Measurements from ENCODE around the gene LAGE3. TPM values are rescaled to one million over a fixed set of nuclear protein-coding genes. Genes with fewer than 3 reads are reported as not detected.
A peak's percentile ranks its signal among the peaks of the same experiment; 100 is the strongest.

Gene LAGE3
- total and polyA plus RNA-seq, 10 of the 15 experiments (the other 5 are each of a cell fraction or from before 2014, with no cell fraction given): 5.3 to 63.7 (median 19.7) TPM

- TF ChIP-seq ZNF592 (IDR thresholded peaks at IDR 0.05) (no peak), GABPA (IDR thresholded peaks at IDR 0.05; ENCODE audit: low read depth) (no peak), PML (IDR thresholded peaks at IDR 0.05; ENCODE audit: low read length) (no peak), HDGF (IDR thresholded peaks at IDR 0.05) (no peak), POU2F2 (IDR thresholded peaks at IDR 0.05; ENCODE audit: borderline replicate concordance, low read depth, low read length) (no peak), HDAC2 (IDR thresholded peaks at IDR 0.05) (no peak), NR2C2 (IDR thresholded peaks at IDR 0.05; ENCODE audit: borderline replicate concordance, control insufficient read depth, insufficient read length, low read depth) (no peak), RCOR1 (conservative IDR thresholded peaks at IDR 0.05; ENCODE audit: low read depth, low read length) (no peak), ATF3 (IDR thresholded peaks at IDR 0.05; ENCODE audit: borderline replicate concordance, extremely low read depth, low read depth, low read length) (no peak), IKZF2 (IDR thresholded peaks at IDR 0.05) (peak in 1 of 2 experiments; percentile 31; a peak in 1 of 4 replicates), BCLAF1 (IDR thresholded peaks at IDR 0.05) (no peak), ASH2L (IDR thresholded peaks at IDR 0.05; ENCODE audit: borderline replicate concordance, low read depth) (no peak), TCF12 (IDR thresholded peaks at IDR 0.05; ENCODE audit: low read depth, low read length) (no peak)
- TF ChIP-seq, protein P1, sequence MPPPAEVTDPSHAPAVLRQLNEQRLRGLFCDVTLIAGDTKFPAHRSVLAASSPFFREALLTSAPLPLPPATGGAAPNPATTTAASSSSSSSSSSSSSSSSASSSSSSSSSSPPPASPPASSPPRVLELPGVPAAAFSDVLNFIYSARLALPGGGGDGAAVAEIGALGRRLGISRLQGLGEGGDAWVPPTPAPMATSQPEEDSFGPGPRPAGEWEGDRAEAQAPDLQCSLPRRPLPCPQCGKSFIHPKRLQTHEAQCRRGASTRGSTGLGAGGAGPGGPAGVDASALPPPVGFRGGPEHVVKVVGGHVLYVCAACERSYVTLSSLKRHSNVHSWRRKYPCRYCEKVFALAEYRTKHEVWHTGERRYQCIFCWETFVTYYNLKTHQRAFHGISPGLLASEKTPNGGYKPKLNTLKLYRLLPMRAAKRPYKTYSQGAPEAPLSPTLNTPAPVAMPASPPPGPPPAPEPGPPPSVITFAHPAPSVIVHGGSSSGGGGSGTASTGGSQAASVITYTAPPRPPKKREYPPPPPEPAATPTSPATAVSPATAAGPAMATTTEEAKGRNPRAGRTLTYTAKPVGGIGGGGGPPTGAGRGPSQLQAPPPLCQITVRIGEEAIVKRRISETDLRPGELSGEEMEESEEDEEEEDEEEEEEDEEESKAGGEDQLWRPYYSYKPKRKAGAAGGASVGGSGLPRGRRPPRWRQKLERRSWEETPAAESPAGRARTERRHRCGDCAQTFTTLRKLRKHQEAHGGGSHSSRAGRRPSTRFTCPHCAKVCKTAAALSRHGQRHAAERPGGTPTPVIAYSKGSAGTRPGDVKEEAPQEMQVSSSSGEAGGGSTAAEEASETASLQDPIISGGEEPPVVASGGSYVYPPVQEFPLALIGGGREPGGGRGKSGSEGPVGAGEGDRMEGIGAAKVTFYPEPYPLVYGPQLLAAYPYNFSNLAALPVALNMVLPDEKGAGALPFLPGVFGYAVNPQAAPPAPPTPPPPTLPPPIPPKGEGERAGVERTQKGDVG (CRISPR knock-in tag; IDR thresholded peaks at IDR 0.05): no peak
- TF ChIP-seq, protein P2, sequence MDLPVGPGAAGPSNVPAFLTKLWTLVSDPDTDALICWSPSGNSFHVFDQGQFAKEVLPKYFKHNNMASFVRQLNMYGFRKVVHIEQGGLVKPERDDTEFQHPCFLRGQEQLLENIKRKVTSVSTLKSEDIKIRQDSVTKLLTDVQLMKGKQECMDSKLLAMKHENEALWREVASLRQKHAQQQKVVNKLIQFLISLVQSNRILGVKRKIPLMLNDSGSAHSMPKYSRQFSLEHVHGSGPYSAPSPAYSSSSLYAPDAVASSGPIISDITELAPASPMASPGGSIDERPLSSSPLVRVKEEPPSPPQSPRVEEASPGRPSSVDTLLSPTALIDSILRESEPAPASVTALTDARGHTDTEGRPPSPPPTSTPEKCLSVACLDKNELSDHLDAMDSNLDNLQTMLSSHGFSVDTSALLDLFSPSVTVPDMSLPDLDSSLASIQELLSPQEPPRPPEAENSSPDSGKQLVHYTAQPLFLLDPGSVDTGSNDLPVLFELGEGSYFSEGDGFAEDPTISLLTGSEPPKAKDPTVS (IDR thresholded peaks at IDR 0.05; ENCODE audit: low read depth, low read length): no peak
These were observed 50.6 kb downstream of the LAGE3 start, which contains the start of gene ATP6AP1 (continued) for GRCh38 chrX:154428176-154429171.

All from GM12878 (cell line).